Thyroid gland (tissue), 4 donors: Measurements from ENCODE around the gene AMBP.

Experiments used
- POLR2A ChIP-seq, 2 donors: fragments of 450-650 bp; IDR thresholded peaks; one replicate each; pipeline ENCODE4 v1.6.1; 2017; ENCODE audit warnings: antibody characterized with exemption in 2 of 2, mild to moderate bottlenecking in 2 of 2, moderate library complexity in 1 of 2
- TF ChIP-seq, protein P1 (sequence below), 6 experiments: fragments of 200-600 bp in 3 of 6; fragments of 450-650 bp in 3 of 6; sonication (generic) in 3 of 6; IDR thresholded peaks; one replicate each; pipeline ENCODE4 v1.5.1; 2016 to 2019; ENCODE audit warnings: antibody characterized with exemption in 6 of 6, mild to moderate bottlenecking in 2 of 6, inconsistent platforms in 1 of 6, moderate library complexity in 1 of 6

GRCh38 chr9:114059047-114059803 is 18.9 kb downstream of the AMBP start:
- no peak for TF ChIP-seq POLR2A (IDR thresholded peaks at IDR 0.05)
- TF ChIP-seq, protein P1, sequence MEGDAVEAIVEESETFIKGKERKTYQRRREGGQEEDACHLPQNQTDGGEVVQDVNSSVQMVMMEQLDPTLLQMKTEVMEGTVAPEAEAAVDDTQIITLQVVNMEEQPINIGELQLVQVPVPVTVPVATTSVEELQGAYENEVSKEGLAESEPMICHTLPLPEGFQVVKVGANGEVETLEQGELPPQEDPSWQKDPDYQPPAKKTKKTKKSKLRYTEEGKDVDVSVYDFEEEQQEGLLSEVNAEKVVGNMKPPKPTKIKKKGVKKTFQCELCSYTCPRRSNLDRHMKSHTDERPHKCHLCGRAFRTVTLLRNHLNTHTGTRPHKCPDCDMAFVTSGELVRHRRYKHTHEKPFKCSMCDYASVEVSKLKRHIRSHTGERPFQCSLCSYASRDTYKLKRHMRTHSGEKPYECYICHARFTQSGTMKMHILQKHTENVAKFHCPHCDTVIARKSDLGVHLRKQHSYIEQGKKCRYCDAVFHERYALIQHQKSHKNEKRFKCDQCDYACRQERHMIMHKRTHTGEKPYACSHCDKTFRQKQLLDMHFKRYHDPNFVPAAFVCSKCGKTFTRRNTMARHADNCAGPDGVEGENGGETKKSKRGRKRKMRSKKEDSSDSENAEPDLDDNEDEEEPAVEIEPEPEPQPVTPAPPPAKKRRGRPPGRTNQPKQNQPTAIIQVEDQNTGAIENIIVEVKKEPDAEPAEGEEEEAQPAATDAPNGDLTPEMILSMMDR (IDR thresholded peaks at IDR 0.05) = no peak
